SK-N-SH (cell line): Measurements from ENCODE around the gene LRRC26. TPM values are rescaled to one million over a fixed set of nuclear protein-coding genes. Genes with fewer than 3 reads are reported as not detected.

Experiments
- polyA plus RNA-seq, 3 experiments: library from polyadenylated mRNA; depleted of rRNA; stranded (reverse); fragments of >200 nt; gene quantifications; 2 replicates each; pipeline ENCODE4 v1.2.3, GENCODE V29; 2012
- small RNA-seq, 7 experiments: library from RNA; depleted of rRNA; stranded (forward); fragments of <200 nt; gene quantifications; one replicate each; pipeline ENCODE3, GENCODE V24; 2012

The LRRC26 gene
- polyA plus RNA-seq, 1 of the 3 experiments (the other 2 are of a cell fraction) = not detected

Small RNAs within 50 kb of the gene (small RNA-seq; reads per million reads assigned to genes)
- 0 reads per million in 7 experiments for gene MIR3621

Other genes with a start within 250 kb of the LRRC26 start
- 78.9 and 85.5 TPM in 2 replicates for gene FBXW5, start 225.3 kb downstream of the LRRC26 start, polyA plus RNA-seq (2012; rRNA removed)
- gene C8G, start 224.8 kb downstream of the LRRC26 start, polyA plus RNA-seq (2012; rRNA removed) = 0.28 and 0.49 TPM in 2 replicates
- 0.87 and 1.1 TPM in 2 replicates for gene LCN12, start 217.8 kb downstream of the LRRC26 start, polyA plus RNA-seq (2012; rRNA removed)
- gene PTGDS, start 192.5 kb downstream of the LRRC26 start, polyA plus RNA-seq (2012; rRNA removed) = not detected in 2 replicates
- not detected in 2 replicates for gene LCNL1, start 187.1 kb downstream of the LRRC26 start, polyA plus RNA-seq (2012; rRNA removed)
- gene PAXX, start 177.6 kb downstream of the LRRC26 start, polyA plus RNA-seq (2012; rRNA removed) = 37.8 and 52.9 TPM in 2 replicates
- gene CLIC3, start 173.5 kb downstream of the LRRC26 start, polyA plus RNA-seq (2012; rRNA removed) = 0.60 and 1.0 TPM in 2 replicates
- 26.0 and 34.7 TPM in 2 replicates for gene ABCA2, start 141.8 kb downstream of the LRRC26 start, polyA plus RNA-seq (2012; rRNA removed)
- not detected in 2 replicates for gene FUT7, start 138.0 kb downstream of the LRRC26 start, polyA plus RNA-seq (2012; rRNA removed)
- 47.4 and 48.1 TPM in 2 replicates for gene NPDC1, start 123.9 kb downstream of the LRRC26 start, polyA plus RNA-seq (2012; rRNA removed)
- not detected in 2 replicates for gene ENTPD2, start 116.0 kb downstream of the LRRC26 start, polyA plus RNA-seq (2012; rRNA removed)
- 4.6 and 6.0 TPM in 2 replicates for gene SAPCD2, start 99.5 kb downstream of the LRRC26 start, polyA plus RNA-seq (2012; rRNA removed)
- 3.2 and 5.6 TPM in 2 replicates for gene UAP1L1, start 92.5 kb downstream of the LRRC26 start, polyA plus RNA-seq (2012; rRNA removed)
- gene MAN1B1, start 83.1 kb downstream of the LRRC26 start, polyA plus RNA-seq (2012; rRNA removed) = 57.8 and 61.9 TPM in 2 replicates
- 127 and 141 TPM in 2 replicates for gene DPP7, start 55.3 kb downstream of the LRRC26 start, polyA plus RNA-seq (2012; rRNA removed)
- gene GRIN1, start 30.9 kb downstream of the LRRC26 start, polyA plus RNA-seq (2012; rRNA removed) = 0.03 TPM in 1 of 2 replicates, not detected in the other
- gene TMEM210, start 2.0 kb upstream of the LRRC26 start, polyA plus RNA-seq (2012; rRNA removed) = not detected in 2 replicates
- 35.1 and 37.7 TPM in 2 replicates for gene ANAPC2, start 18.5 kb upstream of the LRRC26 start, polyA plus RNA-seq (2012; rRNA removed)
- 100 and 124 TPM in 2 replicates for gene SSNA1, start 18.6 kb upstream of the LRRC26 start, polyA plus RNA-seq (2012; rRNA removed)
- gene TPRN, start 30.7 kb upstream of the LRRC26 start, polyA plus RNA-seq (2012; rRNA removed) = 4.4 and 5.2 TPM in 2 replicates
- 55.6 and 57.0 TPM in 2 replicates for gene TMEM203, start 35.6 kb upstream of the LRRC26 start, polyA plus RNA-seq (2012; rRNA removed)
- gene NDOR1, start 35.6 kb upstream of the LRRC26 start, polyA plus RNA-seq (2012; rRNA removed) = 7.9 and 8.6 TPM in 2 replicates
- gene RNF208, start 52.2 kb upstream of the LRRC26 start, polyA plus RNA-seq (2012; rRNA removed) = 2.0 and 2.7 TPM in 2 replicates
- gene CYSRT1, start 55.1 kb upstream of the LRRC26 start, polyA plus RNA-seq (2012; rRNA removed) = 2.1 and 2.2 TPM in 2 replicates
- gene RNF224, start 57.5 kb upstream of the LRRC26 start, polyA plus RNA-seq (2012; rRNA removed) = 0.03 and 0.08 TPM in 2 replicates
- gene SLC34A3, start 60.9 kb upstream of the LRRC26 start, polyA plus RNA-seq (2012; rRNA removed) = 0.06 TPM in 1 of 2 replicates, not detected in the other
- gene TUBB4B, start 71.2 kb upstream of the LRRC26 start, polyA plus RNA-seq (2012; rRNA removed) = 415 and 508 TPM in 2 replicates
- not detected in 2 replicates for gene STPG3, start 81.2 kb upstream of the LRRC26 start, polyA plus RNA-seq (2012; rRNA removed)
- 52.6 and 62.7 TPM in 2 replicates for gene NELFB, start 85.3 kb upstream of the LRRC26 start, polyA plus RNA-seq (2012; rRNA removed)
- gene TOR4A, start 107.7 kb upstream of the LRRC26 start, polyA plus RNA-seq (2012; rRNA removed) = 0.81 and 0.99 TPM in 2 replicates
- 3.9 and 4.2 TPM in 2 replicates for gene NRARP, start 132.2 kb upstream of the LRRC26 start, polyA plus RNA-seq (2012; rRNA removed)